Mammary epithelial cell (primary cell): Measurements from ENCODE around the gene POLA1.

ENCODE experiments used
- CTCF ChIP-seq, 2 donors: IDR thresholded peaks in 1 of 2; conservative IDR thresholded peaks in 1 of 2; 2 replicates each; pipeline ENCODE4 v1.5.1; 2011 to 2012; ENCODE audit warnings: inconsistent platforms in 2 of 2, low read length in 2 of 2, mild to moderate bottlenecking in 2 of 2, control low read depth in 1 of 2, low read depth in 1 of 2; ENCODE audit not compliant: insufficient read depth in 1 of 2; ENCODE audit errors: extremely low read depth in 1 of 2
- EZH2 ChIP-seq: IDR thresholded peaks from 2 replicates; pipeline ENCODE4 v1.6.1; 2012; ENCODE audit warnings: low read length, inconsistent platforms, borderline replicate concordance

GRCh38 chrX:24862343-24862742 lies 168.6 kb downstream of the POLA1 start:
- TF ChIP-seq EZH2 (no peak), CTCF (conservative IDR thresholded peaks at IDR 0.05 in 1 of 2, IDR thresholded peaks at IDR 0.05 in 1 of 2; ENCODE audit: extremely low read depth in 1 of 2, insufficient read depth in 1 of 2, low read depth in 1 of 2, low read length in 2 of 2) (no peak)
